DOHH2 (cell line): Measurements from ENCODE around the gene PAX2.

Source experiments
- H3F3A ChIP-seq: fragments of 200-600 bp; sonication (generic), shearing (Covaris generic); 2 replicates; pipeline ENCODE4 v1.6.0; 2016; ENCODE audit warnings: antibody characterized with exemption, mild to moderate bottlenecking; ENCODE audit not compliant: control insufficient read depth, insufficient read depth
- H3K27ac ChIP-seq: fragments of 200-600 bp; sonication (generic); 2 replicates; pipeline ENCODE4 v1.5.1; 2014; ENCODE audit warnings: low read depth, mild to moderate bottlenecking, low read length, moderate library complexity
- H3K27me3 ChIP-seq: fragments of 200-600 bp; sonication (generic); 2 replicates; pipeline ENCODE4 v1.6.1; 2014; ENCODE audit warnings: mild to moderate bottlenecking, low read length, mixed read lengths; ENCODE audit not compliant: control insufficient read depth
- H3K36me3 ChIP-seq: fragments of 200-600 bp; sonication (generic); 2 replicates; pipeline ENCODE4 v1.6.1; 2014; ENCODE audit warnings: mild to moderate bottlenecking, low read length, moderate library complexity, mixed read lengths; ENCODE audit not compliant: control insufficient read depth
- H3K4me1 ChIP-seq: fragments of 200-600 bp; sonication (generic); 2 replicates; pipeline ENCODE4 v1.6.1; 2014; ENCODE audit warnings: mild to moderate bottlenecking, low read length, mixed read lengths; ENCODE audit not compliant: control insufficient read depth
- H3K4me2 ChIP-seq: fragments of 200-600 bp; sonication (generic); 2 replicates; pipeline ENCODE4 v1.6.0; 2014; ENCODE audit warnings: mild to moderate bottlenecking, low read length, moderate library complexity
- H3K4me3 ChIP-seq: fragments of 200-600 bp; sonication (generic); 2 replicates; pipeline ENCODE4 v1.5.1; 2014; ENCODE audit warnings: mild to moderate bottlenecking, low read length, mixed read lengths
- H3K79me2 ChIP-seq: fragments of 200-600 bp; sonication (generic); 2 replicates; pipeline ENCODE4 v1.6.1; 2014; ENCODE audit warnings: mild to moderate bottlenecking, low read length, mixed read lengths; ENCODE audit not compliant: control insufficient read depth
- H3K9me2 ChIP-seq: fragments of 200-600 bp; sonication (generic); replicated peaks from 2 replicates; pipeline ENCODE4 v1.6.1; 2014; ENCODE audit warnings: mild to moderate bottlenecking, low read length, mixed read lengths; ENCODE audit not compliant: control insufficient read depth
- H3K9me3 ChIP-seq: fragments of 200-600 bp; sonication (generic); 2 replicates; pipeline ENCODE4 v1.6.1; 2014; ENCODE audit warnings: antibody characterized with exemption, low read length, mixed read lengths; ENCODE audit not compliant: control insufficient read depth, insufficient read depth
- H4K20me1 ChIP-seq: fragments of 200-600 bp; sonication (generic); 2 replicates; pipeline ENCODE4 v1.6.0; 2014; ENCODE audit warnings: low read depth, mild to moderate bottlenecking, antibody characterized with exemption, low read length, moderate library complexity; ENCODE audit not compliant: control insufficient read depth, insufficient read depth
- CTCF ChIP-seq: fragments of 200-600 bp; sonication (generic); IDR thresholded peaks from one replicate; pipeline ENCODE4 v1.5.1; 2014; ENCODE audit warnings: antibody characterized with exemption, mild to moderate bottlenecking, low read depth, low read length; ENCODE audit not compliant: poor library complexity, severe bottlenecking
- EZH2phosphoT487 ChIP-seq: fragments of 200-600 bp; sonication (generic); IDR thresholded peaks from 2 replicates; pipeline ENCODE4 v1.6.1; 2017; ENCODE audit warnings: borderline replicate concordance, mild to moderate bottlenecking, antibody characterized with exemption, low read length, moderate library complexity, mixed read lengths

The PAX2 gene

GRCh38 chr10:100858747-100859483, 113.5 kb downstream of the PAX2 start:
- H3K36me3 ChIP-seq: no peaks in the 10 kb centered on the region
- no peaks in the 10 kb centered on the region for H3K79me2 ChIP-seq
- H4K20me1 ChIP-seq: no peaks in the 10 kb centered on the region
- peaks cover 26% of the 10 kb centered on the region for H3K27me3 ChIP-seq
- no peak overlapping the region for H3K4me2 ChIP-seq
- H3K4me1 ChIP-seq: no peaks in the 10 kb centered on the region
- H3F3A ChIP-seq: no peaks in the 10 kb centered on the region
- no peak overlapping the region for H3K4me3 ChIP-seq
- no peak overlapping the region for H3K27ac ChIP-seq
- TF ChIP-seq CTCF: no peak
- no peak for TF ChIP-seq EZH2phosphoT487
- H3K9me3 ChIP-seq: no peaks in the 10 kb centered on the region
- no peaks in the 10 kb centered on the region for H3K9me2 ChIP-seq

GRCh38 chr10:100859484-100859763, 114.0 kb downstream of the PAX2 start:
- Histone ChIP-seq H3F3A (no peaks in the 10 kb centered on the region), H3K4me1 (no peaks in the 10 kb centered on the region), H3K27ac (no peak overlapping the region), H3K36me3 (no peaks in the 10 kb centered on the region), H3K4me2 (no peak overlapping the region), H4K20me1 (no peaks in the 10 kb centered on the region), H3K27me3 (peaks cover 26% of the 10 kb centered on the region), H3K9me3 (no peaks in the 10 kb centered on the region), H3K4me3 (no peak overlapping the region), H3K79me2 (no peaks in the 10 kb centered on the region), H3K9me2 (no peaks in the 10 kb centered on the region)
- TF ChIP-seq CTCF: no peak

- TF ChIP-seq CTCF (no peak), EZH2phosphoT487 (no peak)
- Histone ChIP-seq H3K27me3 (peaks cover 27% of the 10 kb centered on the region), H3K9me2 (no peaks in the 10 kb centered on the region), H3F3A (no peaks in the 10 kb centered on the region), H3K27ac (no peak overlapping the region), H4K20me1 (no peaks in the 10 kb centered on the region), H3K4me1 (no peaks in the 10 kb centered on the region), H3K4me3 (no peak overlapping the region), H3K9me3 (no peaks in the 10 kb centered on the region), H3K79me2 (no peaks in the 10 kb centered on the region), H3K4me2 (no peak overlapping the region), H3K36me3 (no peaks in the 10 kb centered on the region)
Observed at GRCh38 chr10:100863433-100863832, 118.1 kb downstream of the PAX2 start.
